GM15510 (cell line): Measurements from ENCODE around the gene GORAB.

Experiments used
- POLR2A ChIP-seq: IDR thresholded peaks from 3 replicates; pipeline ENCODE4 v1.6.1; 2011; ENCODE audit warnings: borderline replicate concordance; ENCODE audit not compliant: insufficient read length; ENCODE audit errors: extremely low read depth

Gene GORAB

DNA sequence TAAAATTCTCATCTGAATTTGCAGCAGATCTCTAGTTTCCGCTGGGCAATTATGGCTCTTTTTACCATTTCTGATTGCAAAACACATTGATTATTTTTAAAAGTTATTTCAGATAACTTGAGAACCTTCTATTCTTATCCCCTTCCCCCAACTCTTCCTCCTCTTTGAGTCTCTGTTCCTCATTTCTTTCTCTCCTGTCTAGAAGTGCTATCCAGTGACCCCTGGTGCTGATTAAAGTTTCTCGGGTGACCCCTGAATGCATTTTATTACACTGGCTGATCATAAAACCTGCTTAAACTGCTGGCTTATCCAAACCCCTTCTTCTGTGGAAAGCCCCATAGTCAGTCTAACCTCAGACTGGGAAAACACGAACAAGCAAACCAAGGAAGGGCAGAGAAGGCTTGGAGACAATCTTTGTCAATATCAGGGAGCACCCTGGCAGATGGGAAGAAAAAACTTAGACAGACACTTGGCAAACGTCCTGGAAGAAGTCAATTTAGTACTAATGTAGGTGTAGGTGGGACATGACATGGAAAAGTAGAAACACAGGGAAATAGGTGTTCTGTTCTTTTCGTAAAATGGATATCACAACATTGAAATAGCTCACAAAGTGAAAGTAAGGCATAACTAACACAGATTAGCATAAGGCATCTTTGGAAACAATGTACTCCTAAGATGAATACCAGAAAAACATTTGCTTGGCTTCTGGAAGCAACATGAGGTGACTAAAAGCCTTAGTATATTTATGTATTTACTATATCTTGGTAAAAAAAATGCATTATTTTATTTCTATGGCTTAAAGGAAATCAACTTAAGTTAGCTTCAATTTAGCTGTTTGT lies 61.4 kb downstream of the GORAB start:
- no peak for TF ChIP-seq POLR2A

DNA sequence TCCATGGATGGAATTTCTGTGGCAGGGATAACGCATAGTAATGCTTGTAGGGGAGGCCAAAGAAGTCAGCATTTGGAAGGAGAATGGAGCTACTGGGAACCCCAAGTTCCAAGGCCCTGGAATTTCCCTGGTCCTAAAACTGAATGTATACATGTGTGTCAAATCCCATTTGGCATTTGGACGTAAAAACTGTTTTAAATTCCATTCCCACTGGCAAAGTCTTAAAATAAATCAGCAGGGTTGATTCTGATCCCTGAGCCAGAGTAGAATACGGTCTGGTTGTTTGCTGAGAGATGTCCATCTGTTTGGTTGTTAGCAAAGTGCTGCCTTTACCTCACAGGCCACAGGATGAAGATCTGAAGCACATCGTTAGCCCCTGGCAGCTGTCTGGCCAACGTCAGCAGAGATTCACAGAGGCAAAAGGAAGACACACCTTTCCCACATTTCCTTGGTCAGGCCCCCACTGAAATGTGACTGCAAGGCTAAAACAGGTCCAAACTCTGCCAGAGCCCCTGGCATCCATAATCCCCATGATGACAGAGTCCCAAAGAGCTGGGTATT lies 62.2 kb downstream of the GORAB start:
- TF ChIP-seq POLR2A = no peak

DNA sequence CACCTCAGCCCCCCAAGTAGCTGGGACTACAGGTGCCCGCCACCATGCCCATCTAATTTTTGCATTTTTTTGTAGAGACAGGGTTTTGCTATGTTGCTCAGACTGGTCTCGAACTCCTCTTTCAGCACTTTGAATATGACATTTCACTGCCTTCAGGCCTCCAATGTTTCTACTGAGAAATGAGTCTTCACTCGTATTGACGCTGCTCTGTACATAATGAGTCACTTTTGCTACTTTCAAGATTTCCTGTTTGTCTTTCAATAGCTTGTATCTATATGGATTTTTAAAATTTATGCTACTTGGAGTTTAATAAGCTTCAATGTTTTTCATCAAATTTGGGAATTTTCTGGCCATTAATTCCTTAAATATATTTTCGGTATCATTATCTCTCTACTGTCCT lies 64.7 kb downstream of the GORAB start:
- TF ChIP-seq POLR2A = no peak

DNA sequence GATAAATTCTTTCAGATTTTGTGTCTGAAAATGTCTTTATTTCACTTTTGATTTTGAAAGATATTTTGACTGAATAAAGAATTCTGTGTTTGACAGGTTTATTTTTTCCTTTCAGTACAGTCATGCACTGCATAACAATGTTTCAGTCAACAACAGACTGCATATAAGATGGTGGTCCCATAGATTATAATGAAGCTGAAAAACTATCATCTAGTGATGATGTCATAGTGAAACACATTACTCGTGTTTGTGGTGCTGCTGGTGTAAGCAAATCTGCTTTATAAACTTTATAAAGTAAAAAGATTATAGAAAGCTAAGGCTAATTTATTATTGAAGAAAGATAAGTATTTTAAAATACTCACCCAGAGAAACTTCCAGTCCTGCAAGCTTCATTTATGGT lies 66.7 kb downstream of the GORAB start:
- TF ChIP-seq POLR2A = no peak

DNA sequence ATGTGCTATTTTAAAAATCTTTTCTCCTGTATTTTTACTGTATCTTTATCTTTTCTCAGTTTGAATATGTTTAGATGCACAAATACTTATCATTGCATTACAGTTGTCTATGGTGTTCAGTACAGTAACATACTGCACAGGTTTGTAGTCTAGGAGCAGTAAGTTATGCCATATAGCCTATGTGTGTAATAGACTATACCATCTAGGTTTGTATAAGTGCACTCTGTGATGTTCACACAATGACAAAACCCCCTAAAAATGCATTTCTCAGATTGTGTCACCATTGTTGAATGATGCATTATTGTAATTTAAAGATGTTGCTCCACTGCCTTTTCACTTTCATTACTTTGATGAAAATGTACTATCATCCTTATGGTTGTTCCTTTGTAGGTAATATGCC lies 67.1 kb downstream of the GORAB start:
- no peak for TF ChIP-seq POLR2A

DNA sequence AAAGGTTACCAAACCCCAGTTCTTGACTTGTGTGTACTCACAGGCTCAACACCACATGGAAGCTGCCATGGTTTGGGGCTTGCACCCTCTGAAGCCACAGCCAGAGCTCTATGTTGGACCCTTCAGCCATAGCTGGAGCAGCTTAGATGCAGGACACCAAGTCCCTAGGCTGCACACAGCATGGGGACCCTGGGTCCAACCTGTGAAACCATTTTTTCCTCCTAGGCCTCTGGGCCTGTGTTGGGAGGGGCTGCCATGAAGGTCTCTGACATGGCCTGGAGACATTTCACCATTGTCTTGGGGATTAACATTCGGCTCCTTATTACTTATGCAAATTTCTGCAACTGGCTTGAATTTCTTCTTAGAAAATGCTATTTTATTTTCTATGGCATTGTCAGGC lies 69.9 kb downstream of the GORAB start:
- no peak for TF ChIP-seq POLR2A
